ENCODE results near the gene GAL3ST3. TPM values are rescaled to one million over a fixed set of nuclear protein-coding genes. Genes with fewer than 3 reads are reported as not detected.

Gene GAL3ST3
- total and polyA plus RNA-seq, 2 of the 8 experiments (the other 6 are each of a cell fraction or from before 2014, with no cell fraction given) = 21.1 to 21.4 TPM

GRCh38 chr11:66045177-66045639 is 3.8 kb downstream of the GAL3ST3 start:
- Histone ChIP-seq H3K4me3 (ENCODE audit: extremely low read depth in 1 of 4, insufficient read depth in 2 of 4, low read depth in 3 of 4, low read length in 4 of 4) (no peak overlapping the region), H4K20me1 (replicated peaks in 1 of 2; ENCODE audit: control insufficient read depth in 1 of 2, insufficient read depth in 2 of 2, low read length in 2 of 2) (peaks cover 0 to 4% of the 10 kb centered on the region in 2 experiments), H2AK5ac (ENCODE audit: low read depth, low read length) (peak overlapping the region; percentile 67; the same call in 1 of the 2 replicates), H4K91ac (replicated peaks; ENCODE audit: insufficient read length, low read length) (no peak overlapping the region), H3K79me1 (ENCODE audit: low read depth, low read length) (peaks cover 9% of the 10 kb centered on the region), H4K5ac (ENCODE audit: insufficient read length, low read depth, low read length) (no peak overlapping the region), H2BK12ac (ENCODE audit: low read depth, low read length) (peak overlapping the region; percentile 60; the same call in 1 of the 2 replicates), H3K56ac (replicated peaks; ENCODE audit: insufficient read length, low read depth, low read length) (no peak overlapping the region), H2BK5ac (ENCODE audit: low read depth, low read length) (no peak overlapping the region), H3K4ac (replicated peaks; ENCODE audit: insufficient read length, low read depth, low read length) (no peak overlapping the region), H3K36me3 (ENCODE audit: control insufficient read depth in 2 of 4, insufficient read depth in 4 of 4, low read length in 3 of 4) (peaks cover 0 to 17% (median 8%) of the 10 kb centered on the region in 4 experiments; a peak in 5 of 8 replicates), H3K4me2 (ENCODE audit: insufficient read depth in 1 of 2, low read depth in 2 of 2, low read length in 2 of 2) (0 out of 4 replicates have a peak overlapping the region, but pooled peaks of 1 of the 2 experiments have one; percentile 50), H3K23me2 (ENCODE audit: low read depth, low read length) (peaks cover 6% of the 10 kb centered on the region; the same call in 1 of the 2 replicates), H3K27ac (ENCODE audit: low read depth, low read length) (no peak overlapping the region), H3K9me3 (ENCODE audit: insufficient read depth in 2 of 2, low read depth in 1 of 2, low read length in 1 of 2) (peaks cover 0 to 10% of the 10 kb centered on the region in 2 experiments; a peak in 1 of 4 replicates), H3K4me1 (replicated peaks in 1 of 4; ENCODE audit: control insufficient read depth in 3 of 4, insufficient read depth in 4 of 4, low read length in 3 of 4) (peaks cover 0 to 21% (median 14%) of the 10 kb centered on the region in 4 experiments; a peak in 6 of 7 replicates), H3K79me2 (ENCODE audit: control insufficient read depth in 1 of 2, insufficient read depth in 2 of 2, low read length in 2 of 2) (peaks cover 0 to 13% of the 10 kb centered on the region in 2 experiments; a peak in 1 of 4 replicates), H3K9ac (replicated peaks in 1 of 4; ENCODE audit: extremely low read depth in 1 of 4, low read depth in 3 of 4, low read length in 3 of 4) (no peak overlapping the region), H4K8ac (ENCODE audit: extremely low read depth, insufficient read depth, low read length) (no peak overlapping the region), H3K27me3 (replicated peaks in 1 of 4; ENCODE audit: control insufficient read depth in 3 of 4, extremely low read depth in 1 of 4, insufficient read depth in 3 of 4, low read length in 3 of 4) (no peaks in the 10 kb centered on the region), H3K18ac (ENCODE audit: extremely low read depth, low read length) (peak overlapping the region; percentile 75), H2BK120ac (replicated peaks; ENCODE audit: low read depth, low read length) (no peak overlapping the region), H2BK15ac (ENCODE audit: low read length) (peak overlapping the region; percentile 92; the same call in 1 of the 2 replicates), H3K23ac (ENCODE audit: insufficient read length) (no peak overlapping the region), H3K14ac (ENCODE audit: insufficient read length) (no peak overlapping the region), H2AFZ (ENCODE audit: low read length) (no peak overlapping the region), H2BK20ac (ENCODE audit: low read length) (no peak overlapping the region)
- DNase-seq (ENCODE audit: low read depth in 1 of 2, low spot score in 2 of 2) (peak; percentile 67 to 95), FAIRE-seq (peak; percentile 69)
- POLR2A ChIA-PET (ENCODE audit: partially characterized antibody) = interaction anchor here (0.6 to 1.6 kb wide), 11 partner anchors 9 to 325 kb away, joined by 3 to 8 read pairs (median 3); partner anchors contain the start of gene CST6
- 37% methylated on average over 10 of the region's 11 CpGs; no CpG with 5 or more reads in 1 of the 2 experiments for WGBS, 2 experiments (ENCODE audit: extremely low coverage in 1 of 2, insufficient coverage in 1 of 2, insufficient read length in 1 of 2, insufficient replicate concordance in 2 of 2, low coverage in 1 of 2, low lambda C conversion rate in 2 of 2, missing lambda C conversion rate in 1 of 2)
- CTCF ChIA-PET (ENCODE audit: partially characterized antibody) = interaction anchor here (0.6 to 5.7 kb wide), 36 partner anchors 8 to 267 kb away, joined by 3 to 39 read pairs (median 4); partner anchors contain the start of genes BANF1, CATSPER1, CCDC85B and CST6
- TF ChIP-seq TAF7 (optimal IDR thresholded peaks at IDR 0.05; ENCODE audit: borderline replicate concordance, low read depth, low read length) = no peak
- TF ChIP-seq TCF12 (IDR thresholded peaks at IDR 0.05; ENCODE audit: low read depth, low read length) = peak; percentile 64; the same call in 1 of the 2 replicates
- 0 out of 2 replicates have a peak, but pooled peaks have one; percentile 31 for TF ChIP-seq MAX (IDR thresholded peaks at IDR 0.05)
- peak; percentile 72; the same call in 1 of the 2 replicates for TF ChIP-seq SP4 (IDR thresholded peaks at IDR 0.05; ENCODE audit: low read length)
- TF ChIP-seq E2F6 (IDR thresholded peaks at IDR 0.05) = peak; percentile 19; the same call in 1 of the 2 replicates
- no peak for TF ChIP-seq TBP (IDR thresholded peaks at IDR 0.05; ENCODE audit: low read depth, low read length)
- no peak for TF ChIP-seq SRF (IDR thresholded peaks at IDR 0.05; ENCODE audit: low read depth, low read length)
- TF ChIP-seq YY1 (IDR thresholded peaks at IDR 0.05; ENCODE audit: low read depth, low read length) = peak; percentile 76
- no peak for TF ChIP-seq JUN (IDR thresholded peaks at IDR 0.05; ENCODE audit: low read depth, low read length)
- TF ChIP-seq EGR1 (IDR thresholded peaks at IDR 0.05; ENCODE audit: borderline replicate concordance, low read depth, low read length) = peak; percentile 63; the same call in 1 of the 2 replicates
- TF ChIP-seq SP1 (IDR thresholded peaks at IDR 0.05; ENCODE audit: low read depth, low read length) = peak; percentile 92

All from H1 (cell line).